MM.1S (cell line): ENCODE measurements around the gene AKR1A1.

Experiments used
- DNase-seq: peaks from one replicate; pipeline ENCODE4 v3.0.0-alpha.2; 2015
- H2AFZ ChIP-seq: fragments of 300-600 bp; sonication (generic); 2 replicates; pipeline ENCODE4 v1.6.0; 2016; ENCODE audit warnings: antibody characterized with exemption, low read length
- H3F3A ChIP-seq: fragments of 300-600 bp; sonication (generic); 2 replicates; pipeline ENCODE4 v1.6.1; 2016; ENCODE audit warnings: mild to moderate bottlenecking, antibody characterized with exemption, low read length, moderate library complexity, mixed read lengths; ENCODE audit not compliant: insufficient read depth
- H3K27ac ChIP-seq: fragments of 300-600 bp; sonication (generic); 2 replicates; pipeline ENCODE4 v1.5.1; 2016; ENCODE audit warnings: mild to moderate bottlenecking, low read length
- H3K27me3 ChIP-seq: fragments of 300-600 bp; sonication (generic); replicated peaks from 2 replicates; pipeline ENCODE4 v1.6.0; 2016; ENCODE audit warnings: low read length; ENCODE audit not compliant: insufficient read depth
- H3K36me3 ChIP-seq: fragments of 300-600 bp; sonication (generic); replicated peaks from 2 replicates; pipeline ENCODE4 v1.6.1; 2016; ENCODE audit warnings: mild to moderate bottlenecking, low read length, mixed read lengths; ENCODE audit not compliant: insufficient read depth
- H3K4me1 ChIP-seq: fragments of 300-600 bp; sonication (generic); 2 replicates; pipeline ENCODE4 v1.6.1; 2016; ENCODE audit warnings: low read length, mixed read lengths
- H3K4me2 ChIP-seq: fragments of 300-600 bp; sonication (generic); 2 replicates; pipeline ENCODE4 v1.6.0; 2016; ENCODE audit warnings: low read depth, low read length
- H3K4me3 ChIP-seq: fragments of 300-600 bp; sonication (generic); 2 replicates; pipeline ENCODE4 v1.5.1; 2016; ENCODE audit warnings: low read length, mixed read lengths
- H3K79me2 ChIP-seq: fragments of 300-600 bp; sonication (generic); 2 replicates; pipeline ENCODE4 v1.6.1; 2016; ENCODE audit warnings: mixed run types, low read length, mixed read lengths
- H3K9ac ChIP-seq: fragments of 300-600 bp; sonication (generic); 2 replicates; pipeline ENCODE4 v1.6.1; 2016; ENCODE audit warnings: low read length, mixed read lengths
- H3K9me2 ChIP-seq: fragments of 300-600 bp; sonication (generic); replicated peaks from 2 replicates; pipeline ENCODE4 v1.6.1; 2016; ENCODE audit warnings: mild to moderate bottlenecking, low read length, mixed read lengths; ENCODE audit not compliant: insufficient read depth
- H3K9me3 ChIP-seq: fragments of 300-600 bp; sonication (generic); replicated peaks from 2 replicates; pipeline ENCODE4 v1.6.1; 2016; ENCODE audit warnings: mild to moderate bottlenecking, low read length, mixed read lengths; ENCODE audit not compliant: insufficient read depth
- H4K20me1 ChIP-seq: fragments of 300-600 bp; sonication (generic); 2 replicates; pipeline ENCODE4 v1.6.1; 2016; ENCODE audit warnings: mild to moderate bottlenecking, low read length, moderate library complexity, mixed read lengths; ENCODE audit not compliant: insufficient read depth
- EZH2 ChIP-seq: fragments of 300-600 bp; sonication (generic); optimal IDR thresholded peaks from 2 replicates; pipeline ENCODE3; 2017; ENCODE audit warnings: low read depth, mild to moderate bottlenecking, antibody characterized with exemption, low read length, mixed read lengths
- EZH2phosphoT487 ChIP-seq: fragments of 300-600 bp; sonication (generic); IDR thresholded peaks from 2 replicates; pipeline ENCODE4 v1.6.1; 2018; ENCODE audit warnings: antibody characterized with exemption, low read length
- TF ChIP-seq, protein P1 (sequence below): fragments of 300-600 bp; sonication (generic); IDR thresholded peaks from 2 replicates; pipeline ENCODE4 v1.5.1; 2016; ENCODE audit warnings: antibody characterized with exemption, low read length, mixed read lengths

AKR1A1 gene

DNA sequence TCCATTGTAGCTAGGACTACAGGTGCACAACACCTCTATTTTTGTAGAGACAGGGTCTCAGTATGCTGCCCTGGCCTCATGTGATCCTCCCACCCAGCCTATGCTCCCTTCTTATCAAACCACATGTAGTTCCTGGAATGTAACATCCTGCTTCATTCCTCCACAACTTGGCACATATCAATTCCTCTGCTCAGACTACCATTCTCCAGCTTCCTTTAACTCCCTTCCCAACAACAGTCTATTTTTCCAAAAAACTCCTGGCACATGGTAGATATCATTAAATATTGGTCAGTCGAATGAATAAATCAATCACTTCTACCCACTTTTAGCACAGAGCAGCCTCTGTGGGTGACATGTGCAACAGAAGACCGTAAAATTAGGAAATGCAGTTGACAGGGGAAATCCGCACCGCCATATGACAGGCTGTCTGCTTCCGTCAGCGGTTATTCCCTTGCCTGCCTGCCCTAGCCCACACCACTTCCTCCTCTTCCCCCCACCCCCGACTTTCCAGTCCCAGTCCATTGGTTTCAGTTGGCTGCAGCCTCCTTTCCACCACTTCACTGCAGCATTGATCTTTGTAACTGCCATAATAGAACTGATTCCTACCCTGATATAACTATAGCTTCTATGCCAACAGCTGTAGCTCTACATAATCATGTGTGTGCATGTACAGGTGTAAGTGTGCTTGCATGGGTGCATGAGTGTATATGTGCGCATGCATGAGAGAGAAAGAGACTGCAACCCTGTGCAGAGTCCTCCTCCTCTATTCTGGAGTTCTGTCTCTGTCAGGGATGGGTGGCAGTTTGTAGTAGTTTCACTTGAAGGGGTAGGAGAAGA lies 6.8 kb upstream of the AKR1A1 start:
- Histone ChIP-seq H2AFZ (peak overlapping the region; percentile 52), H3K79me2 (no peaks in the 10 kb centered on the region), H3K27ac (peak overlapping the region; percentile 69; the same call in 1 of the 2 replicates), H3K9me3 (no peaks in the 10 kb centered on the region), H3K4me1 (peaks cover 27% of the 10 kb centered on the region), H3K4me3 (peak overlapping the region; percentile 40; the same call in 1 of the 2 replicates), H3K9ac (peak overlapping the region; percentile 30), H3F3A (peaks cover 22% of the 10 kb centered on the region), H3K27me3 (no peaks in the 10 kb centered on the region), H3K36me3 (no peaks in the 10 kb centered on the region), H3K4me2 (peak overlapping the region; percentile 69), H3K9me2 (no peaks in the 10 kb centered on the region), H4K20me1 (no peaks in the 10 kb centered on the region)
- TF ChIP-seq EZH2phosphoT487: no peak
- no peak for TF ChIP-seq EZH2
- TF ChIP-seq, protein P1, sequence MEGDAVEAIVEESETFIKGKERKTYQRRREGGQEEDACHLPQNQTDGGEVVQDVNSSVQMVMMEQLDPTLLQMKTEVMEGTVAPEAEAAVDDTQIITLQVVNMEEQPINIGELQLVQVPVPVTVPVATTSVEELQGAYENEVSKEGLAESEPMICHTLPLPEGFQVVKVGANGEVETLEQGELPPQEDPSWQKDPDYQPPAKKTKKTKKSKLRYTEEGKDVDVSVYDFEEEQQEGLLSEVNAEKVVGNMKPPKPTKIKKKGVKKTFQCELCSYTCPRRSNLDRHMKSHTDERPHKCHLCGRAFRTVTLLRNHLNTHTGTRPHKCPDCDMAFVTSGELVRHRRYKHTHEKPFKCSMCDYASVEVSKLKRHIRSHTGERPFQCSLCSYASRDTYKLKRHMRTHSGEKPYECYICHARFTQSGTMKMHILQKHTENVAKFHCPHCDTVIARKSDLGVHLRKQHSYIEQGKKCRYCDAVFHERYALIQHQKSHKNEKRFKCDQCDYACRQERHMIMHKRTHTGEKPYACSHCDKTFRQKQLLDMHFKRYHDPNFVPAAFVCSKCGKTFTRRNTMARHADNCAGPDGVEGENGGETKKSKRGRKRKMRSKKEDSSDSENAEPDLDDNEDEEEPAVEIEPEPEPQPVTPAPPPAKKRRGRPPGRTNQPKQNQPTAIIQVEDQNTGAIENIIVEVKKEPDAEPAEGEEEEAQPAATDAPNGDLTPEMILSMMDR: no peak
- peak; percentile 73 for DNase-seq

DNA sequence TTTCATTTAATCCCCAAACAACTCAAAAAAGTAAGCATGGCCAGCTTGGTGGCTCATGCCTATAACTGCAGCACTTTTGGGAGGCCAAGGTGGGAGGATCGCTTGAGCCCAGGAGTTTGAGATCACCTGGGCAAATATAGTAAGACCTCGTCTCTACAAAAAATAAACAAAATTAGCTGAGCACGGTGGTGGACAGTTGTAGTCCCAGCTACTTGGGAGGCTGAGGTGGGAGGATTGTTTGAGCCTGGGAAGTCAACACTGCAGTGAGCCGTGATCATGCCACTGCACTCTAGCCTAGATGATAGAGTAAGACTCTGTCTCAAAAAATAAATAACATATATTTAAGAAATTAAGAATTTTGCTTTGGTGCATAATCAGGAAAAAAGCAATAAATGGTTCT lies 6.1 kb upstream of the AKR1A1 start:
- Histone ChIP-seq H3K4me3 (no peak overlapping the region), H3K9me2 (no peaks in the 10 kb centered on the region), H3K9ac (no peak overlapping the region), H3K79me2 (no peaks in the 10 kb centered on the region), H2AFZ (0 out of 2 replicates have a peak overlapping the region, but pooled peaks have one; percentile 24), H3K4me2 (peak overlapping the region; percentile 69), H3K36me3 (no peaks in the 10 kb centered on the region), H3K9me3 (no peaks in the 10 kb centered on the region), H4K20me1 (no peaks in the 10 kb centered on the region), H3K4me1 (peaks cover 27% of the 10 kb centered on the region), H3K27ac (peak overlapping the region; percentile 69; the same call in 1 of the 2 replicates), H3F3A (peaks cover 22% of the 10 kb centered on the region), H3K27me3 (no peaks in the 10 kb centered on the region)
- no peak for DNase-seq
- TF ChIP-seq EZH2: no peak
- TF ChIP-seq, protein P1: no peak
- TF ChIP-seq EZH2phosphoT487: no peak

DNA sequence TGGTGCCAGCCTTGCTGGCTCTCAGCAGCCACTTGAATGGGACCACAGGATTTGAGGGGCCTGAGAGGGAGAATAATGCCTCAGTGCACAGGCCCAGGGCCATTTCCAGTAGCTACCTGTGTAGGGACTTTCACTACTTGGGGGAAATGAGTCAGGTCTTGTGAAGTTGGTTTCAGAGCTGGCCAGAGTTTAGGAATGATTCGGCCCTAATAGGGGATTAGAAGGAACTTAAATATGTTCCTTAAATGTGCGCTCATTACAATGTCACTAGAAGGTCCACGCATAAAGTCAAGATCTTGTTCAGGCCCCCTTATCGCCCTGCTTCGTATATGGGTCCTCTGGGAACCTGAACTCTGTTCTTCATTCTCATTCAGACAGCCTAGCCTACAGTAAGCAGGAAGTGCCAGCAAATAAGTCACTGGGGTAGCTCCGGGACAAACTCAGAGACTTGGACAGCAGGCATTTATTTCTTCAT lies 5.6 kb upstream of the AKR1A1 start:
- Histone ChIP-seq H3K9me2 (no peaks in the 10 kb centered on the region), H3K27me3 (no peaks in the 10 kb centered on the region), H3F3A (peaks cover 22% of the 10 kb centered on the region), H2AFZ (peak overlapping the region; percentile 24; the same call in 1 of the 2 replicates), H3K79me2 (no peaks in the 10 kb centered on the region), H3K4me3 (no peak overlapping the region), H4K20me1 (no peaks in the 10 kb centered on the region), H3K36me3 (no peaks in the 10 kb centered on the region), H3K9me3 (no peaks in the 10 kb centered on the region), H3K4me2 (peak overlapping the region; percentile 69; the same call in 1 of the 2 replicates), H3K4me1 (peaks cover 27% of the 10 kb centered on the region), H3K27ac (peak overlapping the region; percentile 27; the same call in 1 of the 2 replicates), H3K9ac (no peak overlapping the region)
- no peak for DNase-seq
- TF ChIP-seq, protein P1: no peak
- TF ChIP-seq EZH2 (no peak), EZH2phosphoT487 (no peak)
